ENCODE results near the gene COX19.

The COX19 gene

GRCh38 chr7:1020849-1021251 lies 45.5 kb upstream of the COX19 start:
- no peak for DNase-seq (ENCODE audit: low spot score)

DNA sequence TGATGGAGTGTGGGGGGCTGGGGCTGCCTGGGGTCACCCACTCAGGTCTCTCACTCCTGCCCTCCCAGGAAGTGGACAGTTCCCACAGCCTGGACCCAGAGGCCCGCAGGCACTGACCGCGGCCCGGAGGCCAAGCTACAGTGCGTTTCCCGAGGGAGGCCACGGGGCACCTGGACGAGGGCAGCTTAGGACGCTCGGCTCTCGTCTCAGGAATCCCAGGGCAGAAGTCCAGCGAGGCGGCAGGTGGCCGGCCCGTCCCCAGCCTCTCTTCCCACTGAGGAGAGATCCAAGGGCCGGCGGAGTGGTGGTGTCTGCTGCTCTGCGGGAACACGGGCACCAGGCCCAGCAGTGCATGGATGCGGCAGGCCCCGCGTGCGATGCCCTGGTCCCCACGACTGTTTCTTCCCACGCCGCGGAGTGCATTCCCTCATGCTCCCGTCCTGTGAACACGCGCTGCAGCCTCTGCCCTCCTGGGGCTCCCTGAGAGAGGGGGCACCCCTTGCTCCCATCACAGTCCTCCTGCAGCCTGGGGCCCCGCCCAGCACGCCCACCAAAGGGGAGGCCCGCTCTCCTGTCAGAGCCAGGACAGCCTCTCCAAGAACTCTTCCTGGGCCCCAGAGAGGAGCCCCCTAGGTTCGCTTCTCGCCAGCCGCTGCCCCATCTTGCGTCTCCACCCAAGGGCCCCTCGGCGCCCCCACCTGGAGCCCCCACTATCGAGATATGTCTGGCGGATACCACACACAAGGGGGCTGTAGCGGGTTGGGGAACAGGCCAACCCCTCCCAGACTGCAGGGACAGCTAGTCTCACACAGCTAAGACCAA lies 44.7 kb upstream of the COX19 start:
- DNase-seq (ENCODE audit: low spot score) = no peak
- no peak for TF ChIP-seq CTCF (IDR thresholded peaks at IDR 0.05)
- Histone ChIP-seq H3K4me3 (no peak overlapping the region), H3K27ac (no peak overlapping the region)

More at GRCh38 chr7:1020849-1021251, 45.5 kb upstream of the COX19 start:
- no peak for TF ChIP-seq CTCF (IDR thresholded peaks at IDR 0.05)
- Histone ChIP-seq H3K4me3 (no peak overlapping the region), H3K27ac (no peak overlapping the region)

DNA sequence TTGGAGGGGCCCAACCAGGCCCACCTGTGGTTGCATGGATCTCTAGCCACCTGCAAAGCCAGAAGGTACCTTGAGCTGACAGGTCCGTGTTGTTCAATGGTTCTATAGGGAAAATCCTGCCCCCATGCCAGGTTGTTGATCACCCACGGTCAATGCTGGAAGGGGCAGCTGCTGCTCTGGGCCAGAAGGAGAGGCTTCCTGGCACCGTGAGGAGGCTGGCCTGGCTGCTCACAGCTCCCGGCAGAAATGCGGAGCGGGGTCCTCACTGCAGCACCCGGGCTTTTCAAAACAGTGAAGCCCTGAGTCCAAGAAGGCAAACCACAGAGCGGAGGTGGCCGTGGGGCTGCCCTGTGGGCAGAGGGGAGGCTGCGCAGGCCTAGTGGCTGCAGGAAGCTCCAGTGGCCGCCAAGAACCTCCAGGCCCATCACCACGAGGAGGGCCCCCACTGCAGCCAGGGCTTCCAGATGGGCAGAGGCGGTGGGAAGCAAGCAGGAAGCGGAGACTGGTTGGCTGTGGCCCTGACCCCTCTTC lies 44.0 kb upstream of the COX19 start:
- DNase-seq (ENCODE audit: low spot score) = no peak
- no peak for TF ChIP-seq CTCF (IDR thresholded peaks at IDR 0.05)
- H3K27ac ChIP-seq = no peak overlapping the region
- no peak overlapping the region for H3K4me3 ChIP-seq

- Histone ChIP-seq H3K27ac (no peak overlapping the region), H3K4me3 (no peak overlapping the region)
- DNase-seq (ENCODE audit: low spot score) = no peak
- no peak for TF ChIP-seq CTCF (IDR thresholded peaks at IDR 0.05)
These were observed 43.0 kb upstream of the COX19 start for GRCh38 chr7:1018334-1018695.

DNA sequence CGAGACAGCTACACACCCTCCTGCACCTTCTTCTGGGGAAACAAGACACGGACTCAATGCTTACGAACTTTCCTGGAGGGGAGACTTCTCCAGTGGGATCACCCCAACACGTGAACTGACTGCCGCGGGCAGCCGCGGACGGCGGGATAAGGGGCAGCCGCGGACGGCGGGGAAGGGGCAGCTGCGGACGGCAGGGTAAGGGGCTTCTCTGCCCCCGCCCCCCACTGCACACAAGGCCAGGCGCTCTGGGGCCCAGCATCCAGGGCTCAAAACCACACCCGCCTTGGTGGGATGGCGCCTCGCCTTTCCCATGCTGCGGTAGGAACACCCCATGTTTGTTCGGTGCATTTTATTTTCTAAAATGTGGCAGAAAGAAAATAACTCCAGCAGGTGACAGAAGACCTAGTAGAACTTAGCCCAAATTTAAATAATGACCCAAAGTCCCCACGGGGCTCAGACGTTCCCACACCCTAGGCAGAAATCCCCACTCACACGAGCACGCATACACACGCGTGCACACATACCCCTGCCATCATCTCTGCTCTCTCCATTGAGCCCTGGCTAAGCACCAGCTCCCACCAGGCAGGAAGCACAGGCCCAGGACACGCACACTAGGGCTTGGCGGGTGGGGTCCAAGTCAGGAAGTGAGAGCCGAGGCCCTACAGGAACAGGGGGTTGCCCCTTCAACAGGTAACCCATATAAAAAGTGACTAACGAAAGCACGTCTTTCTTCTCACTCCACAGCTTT lies 42.4 kb upstream of the COX19 start:
- no peak overlapping the region for H3K4me3 ChIP-seq
- H3K27ac ChIP-seq = no peak overlapping the region
- no peak for DNase-seq (ENCODE audit: low spot score)
- TF ChIP-seq CTCF (IDR thresholded peaks at IDR 0.05) = no peak

- no peak for DNase-seq (ENCODE audit: low spot score)
- no peak for TF ChIP-seq CTCF (IDR thresholded peaks at IDR 0.05)
- H3K27ac ChIP-seq = no peak overlapping the region
- no peak overlapping the region for H3K4me3 ChIP-seq
These were observed 41.5 kb upstream of the COX19 start for GRCh38 chr7:1016577-1017531.

Measured in coronary artery (tissue), 2 donors.